Endometrial microvascular endothelial cells (primary cell): ENCODE results near the gene BICC1. TPM values are rescaled to one million over a fixed set of nuclear protein-coding genes. Genes with fewer than 3 reads are reported as not detected.

Experiments
- in situ Hi-C: cut with HindIII; loops from 2 replicates; pipeline ENCODE4 v1.10.0; 2017; ENCODE audit warnings: low sequenced_read_pairs, low pct_unique_long_range_greater_than_20kb; ENCODE audit errors: inconsistent ontology term
- total RNA-seq: library from RNA; depleted of rRNA; stranded (reverse); fragments of >200 nt; gene quantifications from one replicate; pipeline ENCODE4 v1.2.3, GENCODE V29; 2015; ENCODE audit errors: inconsistent ontology term

Gene BICC1
- total RNA-seq, 1 donor from 2014 or later, result not detected

DNA sequence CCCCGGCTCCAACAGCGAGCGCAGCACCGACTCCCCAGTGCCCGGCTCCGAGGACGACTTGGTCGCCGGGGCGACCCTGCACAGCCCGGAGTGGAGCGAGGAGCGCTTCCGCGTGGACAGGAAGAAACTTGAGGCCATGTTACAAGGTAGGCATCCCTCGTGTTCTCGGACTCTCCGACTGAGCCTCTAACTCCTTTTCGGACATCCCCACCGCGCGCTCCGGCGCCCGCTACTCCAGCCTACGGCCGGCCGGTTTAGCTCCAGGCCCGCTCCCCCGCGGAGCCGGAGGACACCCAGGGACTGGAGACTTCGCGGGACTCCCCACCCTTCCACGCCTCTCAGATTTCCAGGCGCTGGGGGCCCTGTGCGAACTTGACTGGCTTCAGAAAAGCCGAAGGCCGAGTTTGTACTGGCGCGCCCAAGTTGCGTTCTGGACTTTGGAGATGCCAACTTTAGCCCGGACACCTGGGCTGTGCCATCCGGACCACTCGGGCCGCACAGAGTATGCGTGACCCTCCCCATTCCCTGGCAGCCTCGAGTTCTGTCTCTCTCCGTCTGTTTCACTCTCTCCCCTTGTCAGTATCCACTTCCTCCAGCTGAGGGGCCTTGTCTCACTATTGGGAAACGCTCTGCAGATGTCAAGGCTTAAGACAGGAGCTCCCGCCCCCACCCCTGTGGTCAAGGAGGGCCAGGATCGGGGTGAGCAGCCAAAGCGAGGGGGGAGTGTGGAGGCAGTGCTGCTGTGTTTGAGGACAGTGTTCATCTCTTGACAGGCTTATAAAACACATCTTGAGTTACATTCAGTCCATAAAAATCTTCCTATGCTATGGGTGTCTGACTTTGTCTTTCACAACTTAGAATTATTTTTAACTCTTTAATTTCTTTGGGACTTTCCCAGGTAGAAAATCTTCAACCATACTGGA is 777 bp downstream of the BICC1 start:
- in situ Hi-C loops, result no loop called here

DNA sequence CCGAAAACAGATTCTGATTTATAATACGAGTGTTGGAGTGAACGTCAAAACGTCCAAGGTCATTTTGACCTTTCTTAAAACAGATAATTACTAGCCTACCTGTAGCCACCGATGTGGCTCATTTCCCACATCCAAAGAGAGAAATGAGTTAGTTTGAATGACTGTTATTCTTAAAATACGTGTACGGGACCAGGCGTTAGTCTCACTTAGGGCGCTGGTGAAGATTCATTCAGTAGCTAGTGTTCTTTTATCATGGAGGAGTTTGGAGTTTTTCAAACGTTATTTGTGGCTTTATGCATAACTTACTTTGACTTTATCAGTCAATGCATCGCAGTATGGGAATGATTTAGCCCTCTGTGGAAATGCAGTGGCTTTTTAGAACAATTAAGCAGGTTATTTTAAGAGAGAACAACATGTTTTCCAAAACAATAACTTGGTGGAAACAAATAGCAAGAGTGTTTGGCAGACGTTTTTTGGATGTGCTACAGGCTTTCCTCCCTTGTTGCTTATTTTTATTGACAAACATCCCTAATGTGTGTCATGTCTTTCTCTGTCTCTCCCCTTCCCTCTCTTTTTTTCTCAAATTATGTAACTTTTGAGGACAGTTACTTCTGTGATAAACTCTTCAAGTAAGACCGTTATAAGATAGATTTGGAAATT is 1.6 kb downstream of the BICC1 start:
- in situ Hi-C loops, result no loop called here

DNA sequence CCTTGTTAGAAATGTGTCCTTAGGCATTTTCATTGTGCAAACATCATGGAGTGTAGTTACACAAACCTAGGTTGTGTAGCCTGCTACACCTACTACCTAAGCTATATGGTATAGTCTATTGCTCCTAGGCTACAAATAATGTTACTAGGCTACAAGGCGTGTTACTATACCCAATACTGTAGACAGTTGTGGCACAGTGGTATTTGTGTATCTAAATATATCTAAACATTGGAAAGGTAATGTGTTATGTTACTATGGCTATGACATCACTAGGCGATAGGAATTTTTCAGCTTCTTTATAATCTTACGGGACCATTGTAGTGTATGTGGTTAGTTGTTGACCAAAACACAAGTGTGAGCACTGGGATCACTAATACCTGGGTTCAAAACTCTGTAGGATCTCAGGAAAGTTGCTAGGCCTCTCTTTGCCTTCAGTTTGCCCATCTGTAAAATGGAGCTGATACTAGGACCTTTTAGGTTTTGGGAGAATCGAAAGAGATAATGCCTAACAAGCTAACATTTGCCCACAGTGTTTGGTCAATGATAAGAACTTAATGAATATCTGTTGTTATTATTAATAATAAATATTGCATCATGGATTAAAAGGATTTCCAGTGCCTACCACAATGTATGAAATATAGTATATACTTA is 2.7 kb downstream of the BICC1 start:
- in situ Hi-C loops, result no loop called here

DNA sequence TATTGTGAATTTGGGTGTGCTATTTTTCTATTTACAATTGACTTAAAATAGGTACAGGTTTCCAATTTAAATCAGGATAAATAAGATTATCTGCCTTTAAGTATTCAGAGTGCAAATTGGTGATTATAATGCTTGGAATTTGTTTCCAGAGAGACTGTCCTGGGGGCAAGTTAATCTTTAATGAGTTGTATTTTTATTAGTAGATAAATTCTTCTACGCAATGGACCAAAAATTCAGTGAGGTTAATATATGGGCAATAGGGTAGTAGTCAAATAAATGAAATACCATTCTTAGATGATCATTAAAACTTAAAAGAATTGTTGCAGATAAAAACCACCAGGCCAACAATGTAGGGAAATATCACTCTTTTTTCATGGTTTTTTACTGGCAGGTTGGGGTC is 3.4 kb downstream of the BICC1 start:
- in situ Hi-C loops, result no loop called here

DNA sequence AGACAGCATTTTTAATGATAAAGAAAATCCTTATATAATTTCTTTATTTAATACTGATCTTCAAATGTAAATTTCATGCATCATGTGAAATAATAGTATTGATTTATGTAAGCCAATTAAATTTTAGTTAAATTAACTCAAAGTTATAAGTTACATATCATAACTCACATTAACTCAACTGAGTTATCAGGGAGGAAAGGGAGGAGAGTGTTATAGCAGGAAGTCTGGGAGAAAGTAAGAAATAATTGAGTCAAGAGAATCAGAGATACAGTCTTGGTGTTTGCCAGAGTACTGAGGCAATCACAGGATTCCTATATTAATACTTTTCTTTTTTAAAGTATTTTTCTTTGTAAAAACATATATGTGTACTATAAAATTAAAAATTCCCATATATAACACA is 4.0 kb downstream of the BICC1 start:
- in situ Hi-C loops, result no loop called here

DNA sequence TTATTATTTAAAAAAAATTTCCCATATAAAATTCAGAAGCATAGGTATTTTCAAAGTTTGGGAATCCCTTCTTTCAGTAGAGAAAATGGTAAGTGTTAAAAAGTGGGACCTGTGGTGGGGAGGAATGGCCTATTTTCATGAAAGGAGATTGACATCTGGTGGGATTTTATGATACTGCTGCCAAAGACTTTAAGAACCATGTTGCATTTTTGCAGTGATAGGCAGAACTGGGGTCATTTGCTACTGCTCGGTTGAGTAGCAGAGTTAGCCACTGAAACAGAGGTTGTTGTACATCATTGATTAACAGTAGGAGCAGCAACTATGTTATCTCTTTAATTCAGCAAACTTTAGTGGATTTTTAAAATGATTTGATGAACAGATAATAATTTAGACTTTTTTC is 4.4 kb downstream of the BICC1 start:
- in situ Hi-C loops, result no loop called here

DNA sequence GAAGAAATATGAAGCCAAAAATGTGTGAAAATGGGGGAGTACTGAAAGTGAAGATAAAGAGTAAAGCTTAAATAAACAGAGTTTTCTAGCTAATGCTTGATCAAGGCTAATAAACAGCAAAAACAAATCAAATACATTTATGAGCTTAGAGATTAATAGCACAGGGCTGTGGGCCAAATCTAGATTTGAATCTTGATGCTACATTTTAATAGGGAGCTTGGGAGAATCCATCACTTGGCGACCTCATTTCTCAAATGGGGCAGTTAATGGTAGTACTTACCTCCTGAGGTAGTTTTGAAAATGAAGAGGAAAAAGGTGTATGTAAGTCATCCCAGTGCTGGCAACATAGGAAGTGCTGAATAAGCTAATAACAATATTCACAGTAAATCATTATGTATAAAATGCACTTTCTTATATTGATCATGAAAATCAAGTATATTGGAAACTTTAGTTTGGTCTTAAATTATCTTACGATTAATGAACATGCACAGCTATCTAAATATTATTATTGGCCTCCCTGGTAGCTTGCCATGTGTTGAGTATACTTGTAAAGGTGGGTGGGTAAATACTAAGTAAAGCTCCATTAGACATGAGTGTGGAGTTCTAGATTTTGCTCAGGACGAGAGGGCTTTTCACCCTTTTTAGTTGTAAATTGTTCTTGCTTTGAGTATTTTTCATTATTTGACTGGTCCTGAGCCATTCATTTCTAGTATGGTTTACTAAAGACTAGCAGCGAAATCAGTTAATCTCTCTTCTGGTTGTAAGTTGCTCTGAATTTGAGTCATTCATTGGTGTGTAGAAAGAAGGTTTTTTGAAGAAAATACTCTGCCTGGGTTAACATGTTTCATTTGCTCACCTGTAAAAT is 5.1 kb downstream of the BICC1 start:
- in situ Hi-C loops, result no loop called here

GRCh38 chr10:58518775-58519174 is 6.1 kb downstream of the BICC1 start:
- in situ Hi-C loops, result no loop called here

DNA sequence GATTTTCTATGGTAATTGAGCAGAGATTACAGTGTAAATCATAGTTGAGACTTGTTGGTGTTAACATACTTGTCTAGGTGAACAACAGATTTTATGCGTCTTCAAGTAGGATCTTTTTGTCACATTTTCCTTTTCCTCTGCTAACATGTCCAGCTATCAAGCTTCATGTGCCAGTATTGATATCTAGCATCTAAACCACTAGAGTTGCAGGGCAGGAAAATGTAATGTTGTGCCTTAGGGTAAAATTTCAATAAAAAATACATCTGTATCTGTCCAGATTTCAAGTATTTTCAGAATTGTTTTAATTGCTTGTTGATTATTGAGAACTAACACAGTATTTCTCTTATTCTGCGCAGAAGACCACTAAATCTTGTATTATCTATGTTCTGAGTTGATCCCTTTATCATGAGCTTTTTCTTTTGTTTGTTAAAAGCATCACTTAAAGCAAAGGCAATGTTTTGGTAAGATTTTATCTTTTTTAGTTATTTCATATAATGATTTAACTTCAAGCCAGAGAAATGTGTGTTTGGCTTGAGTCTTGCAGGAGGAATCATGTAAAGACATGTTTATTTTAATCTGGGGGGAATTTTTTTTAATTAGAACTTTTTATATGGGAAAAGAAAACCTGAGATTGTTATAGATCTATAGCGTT is 16.5 kb downstream of the BICC1 start:
- in situ Hi-C loops, result no loop called here

DNA sequence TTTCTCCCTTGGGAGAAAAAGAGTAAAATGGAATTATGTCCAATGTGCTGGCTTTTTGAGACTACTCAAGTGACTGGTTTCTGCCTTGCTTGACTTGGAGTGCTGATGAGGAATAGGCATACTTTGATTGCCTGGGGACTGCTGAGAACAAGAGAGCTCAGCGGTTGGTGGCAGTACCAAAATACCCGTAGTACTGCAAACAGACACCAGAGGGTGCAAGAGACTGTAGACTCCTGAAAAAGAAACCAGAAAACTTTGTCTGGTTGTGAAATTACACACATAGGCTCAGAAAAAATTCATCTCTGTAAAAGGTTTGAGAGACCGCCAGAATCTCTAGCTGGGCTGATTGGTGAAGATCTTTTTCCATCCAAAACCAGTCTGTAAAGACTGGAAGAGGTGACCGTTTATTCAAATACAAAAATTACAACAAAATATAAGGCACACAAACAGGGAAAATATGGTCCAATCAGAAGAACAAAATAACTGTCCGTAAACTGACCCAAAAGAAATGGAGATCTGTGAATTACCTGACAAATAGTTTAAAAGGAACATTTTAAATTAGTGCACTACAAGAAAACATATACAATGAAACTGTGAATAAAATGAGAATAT is 18.5 kb downstream of the BICC1 start:
- in situ Hi-C loops, result no loop called here

DNA sequence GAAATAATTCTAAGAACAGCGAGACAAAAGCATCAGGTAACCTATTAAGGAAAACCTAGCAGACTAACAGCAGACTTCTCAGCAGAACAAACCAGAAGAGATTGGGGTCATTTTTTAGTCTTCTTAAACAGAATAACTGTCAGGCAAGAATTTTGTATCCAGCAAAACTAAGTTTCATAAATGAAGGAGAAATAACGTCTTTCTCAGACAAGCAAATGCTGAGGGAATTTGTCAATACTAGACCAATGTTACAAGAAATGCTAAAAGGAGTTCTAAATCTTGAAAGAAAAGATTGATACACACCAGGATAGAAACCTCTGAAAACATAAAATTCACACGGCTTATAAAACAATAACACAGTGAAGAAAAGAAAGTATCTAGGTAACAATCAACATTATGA is 22.6 kb downstream of the BICC1 start:
- in situ Hi-C loops, result no loop called here

- in situ Hi-C loops, result no loop called here
Observed at GRCh38 chr10:58543141-58543540, 30.5 kb downstream of the BICC1 start.

DNA sequence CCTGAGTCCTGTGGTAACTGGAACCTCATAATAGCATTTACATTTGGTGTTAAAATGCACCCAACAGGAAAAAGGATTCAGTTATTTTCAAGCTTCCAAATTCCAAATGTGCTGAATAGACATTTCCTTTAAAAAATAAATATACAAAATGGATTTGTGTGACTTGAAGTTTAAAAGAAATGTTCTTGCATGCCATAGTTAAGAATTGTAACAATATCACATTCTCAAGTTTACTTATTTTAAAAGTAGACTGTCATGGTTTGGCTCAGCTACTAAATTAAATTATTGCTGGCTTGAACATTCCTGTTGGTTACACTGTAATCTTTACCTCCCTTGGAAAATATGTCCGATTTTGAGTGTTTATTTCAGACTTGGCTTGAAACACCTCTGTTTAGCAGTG is 31.5 kb downstream of the BICC1 start:
- in situ Hi-C loops, result no loop called here

GRCh38 chr10:58545427-58545826 is 32.8 kb downstream of the BICC1 start:
- in situ Hi-C loops, result no loop called here

DNA sequence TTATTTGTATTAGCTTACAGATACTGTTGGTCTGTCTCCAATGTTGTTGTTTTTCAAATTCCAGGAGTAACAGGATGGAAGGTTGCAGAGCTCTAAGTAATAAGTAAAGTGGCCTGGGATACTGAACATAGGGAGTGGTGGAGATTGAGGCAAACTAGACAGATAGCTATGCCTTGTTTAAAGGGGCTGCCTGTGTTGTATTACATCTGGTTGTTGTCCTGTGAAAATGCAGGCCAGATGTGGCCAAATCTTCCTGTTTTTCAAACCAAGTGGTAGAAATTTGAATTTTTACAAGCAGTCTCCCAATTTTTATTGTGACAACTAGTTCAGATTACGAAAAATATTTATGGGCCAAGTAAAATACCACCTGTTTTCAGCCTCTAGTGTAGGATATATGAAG is 33.5 kb downstream of the BICC1 start:
- in situ Hi-C loops, result no loop called here

- in situ Hi-C loops, result no loop called here
Observed at GRCh38 chr10:58546722-58547445, 34.2 kb downstream of the BICC1 start.

GRCh38 chr10:58547963-58548362 is 35.3 kb downstream of the BICC1 start:
- in situ Hi-C loops, result no loop called here

DNA sequence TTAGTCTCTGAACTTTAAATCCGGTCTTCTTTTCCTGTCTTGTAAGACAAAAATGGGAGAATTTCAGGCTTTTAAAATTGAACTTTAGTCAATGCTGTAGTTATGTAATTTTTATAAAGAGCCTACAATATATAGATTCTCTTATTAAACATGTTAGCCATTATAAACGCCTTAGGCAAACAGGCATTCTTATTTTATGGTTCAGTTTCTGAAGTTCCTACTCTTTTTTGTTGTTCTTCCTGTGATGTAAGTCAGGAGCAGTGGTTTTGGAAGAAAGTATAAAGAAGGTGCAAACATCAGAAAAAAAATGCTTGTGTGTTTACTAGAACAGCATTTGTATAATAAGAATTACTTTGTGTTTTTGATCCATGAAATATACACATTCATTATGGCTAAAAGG is 41.6 kb downstream of the BICC1 start:
- in situ Hi-C loops, result no loop called here
